Chondrocyte (in vitro differentiated cells): Measurements from ENCODE around the gene DVL2. TPM values are rescaled to one million over a fixed set of nuclear protein-coding genes. Genes with fewer than 3 reads are reported as not detected.

Experiments
- DNase-seq: peaks from one replicate; pipeline ENCODE4 v3.0.0; 2021; ENCODE audit warnings: mixed read lengths, low spot score
- H3K27ac Mint-ChIP-seq: one replicate; pipeline ENCODE4 v1.8.0; 2021; ENCODE audit warnings: mild to moderate bottlenecking, moderate library complexity, mixed read lengths; ENCODE audit not compliant: unreplicated experiment
- H3K27me3 Mint-ChIP-seq: 2 replicates; pipeline ENCODE4 v1.8.0; 2021; ENCODE audit warnings: low read depth, mixed read lengths
- H3K36me3 Mint-ChIP-seq: 2 replicates; pipeline ENCODE4 v1.8.0; 2021; ENCODE audit warnings: low read depth, mixed read lengths
- H3K4me1 Mint-ChIP-seq: 2 replicates; pipeline ENCODE4 v1.8.0; 2021; ENCODE audit warnings: low read depth, mild to moderate bottlenecking, mixed read lengths
- H3K4me3 Mint-ChIP-seq: one replicate; pipeline ENCODE4 v1.8.0; 2021; ENCODE audit warnings: mild to moderate bottlenecking, moderate library complexity, mixed read lengths; ENCODE audit not compliant: unreplicated experiment
- H3K9me3 Mint-ChIP-seq: 2 replicates; pipeline ENCODE4 v1.8.0; 2021; ENCODE audit warnings: low read depth, mixed read lengths
- total RNA-seq: library from RNA; stranded (reverse); gene quantifications from 3 replicates; pipeline ENCODE4 v1.2.1, GENCODE V29; 2021
- TF ChIP-seq, protein P1 (sequence below): fragments of 200-600 bp; sonication (generic); IDR thresholded peaks from 2 replicates; pipeline ENCODE4 v1.5.0; 2021; ENCODE audit warnings: antibody characterized with exemption, mild to moderate bottlenecking, moderate library complexity

Gene DVL2
- total RNA-seq, 1 donor from 2014 or later = 58.8 TPM

DNA sequence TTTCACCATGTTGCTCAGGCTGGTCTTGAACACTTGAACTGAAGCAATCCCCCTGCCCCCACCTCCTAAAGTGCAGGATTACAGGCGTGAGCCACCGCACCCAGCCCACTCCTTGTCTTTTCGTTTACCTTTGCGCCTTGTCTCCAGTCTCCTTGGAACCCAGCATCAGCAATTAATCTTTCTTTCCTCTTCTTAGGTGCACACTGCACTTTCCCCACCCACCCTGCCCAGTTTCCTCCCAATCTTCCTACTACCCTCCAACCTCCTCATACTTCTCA, 29.4 kb upstream of the DVL2 start:
- peaks cover 11% of the 10 kb centered on the region for H3K27me3 Mint-ChIP-seq
- H3K36me3 Mint-ChIP-seq = peaks cover 3% of the 10 kb centered on the region
- H3K9me3 Mint-ChIP-seq = no peaks in the 10 kb centered on the region
- no peak for DNase-seq
- H3K4me3 Mint-ChIP-seq = no peak overlapping the region
- TF ChIP-seq, protein P1, sequence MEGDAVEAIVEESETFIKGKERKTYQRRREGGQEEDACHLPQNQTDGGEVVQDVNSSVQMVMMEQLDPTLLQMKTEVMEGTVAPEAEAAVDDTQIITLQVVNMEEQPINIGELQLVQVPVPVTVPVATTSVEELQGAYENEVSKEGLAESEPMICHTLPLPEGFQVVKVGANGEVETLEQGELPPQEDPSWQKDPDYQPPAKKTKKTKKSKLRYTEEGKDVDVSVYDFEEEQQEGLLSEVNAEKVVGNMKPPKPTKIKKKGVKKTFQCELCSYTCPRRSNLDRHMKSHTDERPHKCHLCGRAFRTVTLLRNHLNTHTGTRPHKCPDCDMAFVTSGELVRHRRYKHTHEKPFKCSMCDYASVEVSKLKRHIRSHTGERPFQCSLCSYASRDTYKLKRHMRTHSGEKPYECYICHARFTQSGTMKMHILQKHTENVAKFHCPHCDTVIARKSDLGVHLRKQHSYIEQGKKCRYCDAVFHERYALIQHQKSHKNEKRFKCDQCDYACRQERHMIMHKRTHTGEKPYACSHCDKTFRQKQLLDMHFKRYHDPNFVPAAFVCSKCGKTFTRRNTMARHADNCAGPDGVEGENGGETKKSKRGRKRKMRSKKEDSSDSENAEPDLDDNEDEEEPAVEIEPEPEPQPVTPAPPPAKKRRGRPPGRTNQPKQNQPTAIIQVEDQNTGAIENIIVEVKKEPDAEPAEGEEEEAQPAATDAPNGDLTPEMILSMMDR = no peak
- H3K27ac Mint-ChIP-seq = no peak overlapping the region
- H3K4me1 Mint-ChIP-seq = peaks cover 30% of the 10 kb centered on the region

DNA sequence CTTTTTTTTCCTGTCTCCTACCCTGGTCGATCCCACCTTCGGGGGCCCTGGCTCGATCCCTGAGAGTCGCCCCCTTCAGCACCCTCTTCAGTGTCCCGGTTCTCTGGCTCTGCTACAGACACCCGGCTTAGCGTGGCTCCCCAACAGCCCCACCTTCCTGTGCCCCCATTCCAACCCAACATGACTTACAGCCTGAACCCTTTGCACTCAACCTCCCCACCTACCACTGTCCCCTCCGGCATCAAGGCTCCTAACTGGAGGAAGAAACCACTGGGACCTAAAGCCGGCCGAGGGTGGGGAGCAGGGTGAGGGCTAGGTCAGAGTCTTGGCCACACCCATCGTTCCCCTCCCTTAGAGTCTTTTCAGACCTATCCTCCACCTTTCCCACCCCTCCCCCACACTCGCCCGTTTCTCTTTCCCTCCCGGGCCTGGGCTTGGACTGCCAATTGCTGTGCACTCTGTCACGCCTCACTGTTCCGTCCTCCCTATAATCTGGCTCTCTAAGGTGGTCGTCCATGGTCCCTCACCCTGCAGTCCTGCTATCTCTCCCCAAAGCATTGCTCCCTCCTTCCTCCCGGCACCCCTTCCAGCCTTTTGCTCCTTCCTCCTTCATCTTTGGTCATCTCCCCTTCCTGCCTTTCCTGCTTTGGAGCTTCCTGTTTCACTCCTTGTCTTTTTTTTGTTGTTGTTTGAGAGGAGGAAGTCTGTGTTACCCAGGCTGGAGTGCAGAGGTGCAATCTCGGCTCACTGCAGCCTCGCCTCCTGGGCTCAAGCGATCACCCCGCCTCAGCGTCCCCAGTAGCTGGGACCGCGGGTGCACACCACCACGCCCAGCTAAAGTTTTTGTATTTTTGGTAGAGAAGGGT, 28.9 kb upstream of the DVL2 start:
- peaks cover 30% of the 10 kb centered on the region for H3K4me1 Mint-ChIP-seq
- no peak for DNase-seq
- no peaks in the 10 kb centered on the region for H3K9me3 Mint-ChIP-seq
- H3K27me3 Mint-ChIP-seq = peaks cover 11% of the 10 kb centered on the region
- TF ChIP-seq, protein P1 = no peak
- H3K36me3 Mint-ChIP-seq = peaks cover 7% of the 10 kb centered on the region
- H3K27ac Mint-ChIP-seq = no peak overlapping the region
- no peak overlapping the region for H3K4me3 Mint-ChIP-seq

DNA sequence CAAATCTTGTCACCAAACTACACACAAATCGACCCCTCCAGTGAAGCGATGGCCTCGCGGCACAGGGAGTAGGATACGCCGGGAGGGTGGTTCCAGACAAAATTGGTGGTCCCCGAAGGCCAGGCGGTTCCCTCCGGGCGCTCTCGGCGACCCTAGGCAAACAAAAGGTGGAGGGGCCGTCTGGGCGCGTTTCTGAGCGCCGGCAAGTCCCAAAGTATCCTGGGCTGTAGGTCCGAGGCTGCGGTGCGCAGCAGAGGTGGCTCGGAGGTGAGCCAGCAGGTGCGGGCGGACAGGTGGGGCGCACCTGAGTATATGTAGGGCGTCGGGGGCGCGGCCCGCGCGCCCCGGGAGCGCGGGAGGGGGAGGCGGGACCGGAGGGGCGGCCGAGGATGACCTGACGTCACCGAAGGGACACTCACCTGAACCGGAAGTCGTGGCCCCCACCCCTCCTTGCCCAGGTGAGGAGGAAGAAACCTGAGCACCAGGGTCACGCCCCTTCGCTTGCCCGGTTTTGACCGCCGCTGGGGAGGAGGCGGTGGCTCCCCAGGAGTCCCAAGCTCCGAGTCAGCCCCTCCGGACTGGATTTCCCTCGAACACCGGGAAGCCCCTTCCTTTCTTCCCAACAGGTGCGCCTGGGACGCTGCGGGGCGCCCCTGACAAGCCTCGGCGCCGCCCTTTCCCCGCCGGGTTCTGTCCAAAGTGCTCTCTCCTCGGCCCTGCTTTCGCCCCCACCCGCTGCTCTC, 28.0 kb upstream of the DVL2 start, which contains the start of gene CLDN7:
Gene CLDN7, minus strand, starts transcription at position 287 of the 743 bp plus-strand sequence. CDS start 435 bp downstream, outside the sequence.
- H3K27me3 Mint-ChIP-seq = peaks cover 11% of the 10 kb centered on the region
- TF ChIP-seq, protein P1 = no peak
- no peaks in the 10 kb centered on the region for H3K9me3 Mint-ChIP-seq
- H3K36me3 Mint-ChIP-seq = peaks cover 9% of the 10 kb centered on the region
- peaks cover 30% of the 10 kb centered on the region for H3K4me1 Mint-ChIP-seq
- no peak within 1 kb of the TSS for H3K27ac Mint-ChIP-seq
- no peak for DNase-seq
- H3K4me3 Mint-ChIP-seq = peak within 1 kb of the TSS; percentile 61

DNA sequence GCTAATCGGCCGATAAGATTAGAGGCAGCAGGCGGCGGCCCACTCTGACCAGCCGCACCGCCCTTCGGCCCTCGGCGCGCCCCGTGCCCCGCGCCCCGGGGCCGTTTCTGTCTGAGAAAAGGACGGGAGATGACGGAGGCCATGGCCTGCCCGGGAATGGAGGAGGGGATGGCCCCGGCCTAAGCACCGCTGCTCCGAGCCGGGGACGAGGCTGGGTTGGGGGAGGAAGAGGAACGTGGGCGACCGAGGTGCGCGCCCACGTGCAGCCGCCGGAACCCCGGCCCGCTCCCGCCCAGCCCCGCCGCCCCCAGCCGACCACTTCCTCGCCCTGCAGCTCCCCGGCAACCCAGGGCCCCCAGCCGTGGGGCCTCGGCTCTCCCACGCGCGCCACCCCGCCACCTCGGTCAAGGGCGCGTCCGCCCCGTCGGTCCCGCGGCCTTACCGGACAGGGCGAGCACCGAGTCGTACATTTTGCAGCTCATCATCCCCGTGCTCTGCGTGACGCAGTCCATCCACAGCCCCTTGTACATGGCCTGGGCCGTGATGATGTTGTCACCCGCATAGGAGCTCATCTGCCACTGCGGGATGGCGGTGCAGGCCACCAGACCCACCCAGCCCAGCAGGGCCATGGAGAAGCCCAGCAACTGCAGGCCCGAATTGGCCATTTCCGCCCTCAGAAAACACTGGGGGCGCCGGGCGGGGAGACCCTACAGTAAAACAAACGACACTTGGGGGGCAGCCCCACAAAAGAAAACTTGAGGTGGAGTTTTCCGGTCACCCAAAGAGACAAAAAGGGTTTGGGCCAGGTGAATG, 27.3 kb upstream of the DVL2 start:
- H3K4me3 Mint-ChIP-seq = peak overlapping the region; percentile 61
- H3K36me3 Mint-ChIP-seq = peaks cover 16% of the 10 kb centered on the region
- DNase-seq = no peak
- no peaks in the 10 kb centered on the region for H3K9me3 Mint-ChIP-seq
- peaks cover 27% of the 10 kb centered on the region for H3K4me1 Mint-ChIP-seq
- H3K27me3 Mint-ChIP-seq = peaks cover 11% of the 10 kb centered on the region
- TF ChIP-seq, protein P1 = no peak
- no peak overlapping the region for H3K27ac Mint-ChIP-seq
